ENCODE measurements around the gene KCNIP1.

- no peak for TF ChIP-seq CTCF (IDR thresholded peaks at IDR 0.05)
- TF ChIP-seq POLR2AphosphoS5 (IDR thresholded peaks at IDR 0.05; ENCODE audit: insufficient read depth in 1 of 2, low read depth in 1 of 2) = no peak
These were observed 278.1 kb downstream of the KCNIP1 start for GRCh38 chr5:170781946-170782345.
